Measurements from ENCODE around the gene TBC1D1.

DNA sequence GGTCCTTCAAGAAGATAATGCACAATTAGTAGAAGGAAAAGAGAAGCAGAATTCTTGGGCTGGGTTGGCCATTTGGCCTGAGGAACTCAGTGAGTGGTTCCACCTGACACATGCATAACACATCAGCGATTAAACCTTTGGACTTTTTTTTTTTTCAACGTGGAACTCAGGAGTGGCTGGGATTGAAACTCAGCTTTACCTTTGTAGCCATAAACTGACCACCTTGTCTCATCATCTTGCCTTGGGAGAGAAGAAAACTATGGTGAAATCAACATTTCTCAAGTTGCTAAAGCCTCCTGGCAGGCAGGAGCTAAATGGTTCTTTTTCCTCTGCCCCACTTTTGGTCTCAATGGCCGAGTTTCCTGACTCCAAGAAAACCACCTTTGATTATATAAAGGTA lies 85.6 kb downstream of the TBC1D1 start:
- TF ChIP-seq, protein P1, sequence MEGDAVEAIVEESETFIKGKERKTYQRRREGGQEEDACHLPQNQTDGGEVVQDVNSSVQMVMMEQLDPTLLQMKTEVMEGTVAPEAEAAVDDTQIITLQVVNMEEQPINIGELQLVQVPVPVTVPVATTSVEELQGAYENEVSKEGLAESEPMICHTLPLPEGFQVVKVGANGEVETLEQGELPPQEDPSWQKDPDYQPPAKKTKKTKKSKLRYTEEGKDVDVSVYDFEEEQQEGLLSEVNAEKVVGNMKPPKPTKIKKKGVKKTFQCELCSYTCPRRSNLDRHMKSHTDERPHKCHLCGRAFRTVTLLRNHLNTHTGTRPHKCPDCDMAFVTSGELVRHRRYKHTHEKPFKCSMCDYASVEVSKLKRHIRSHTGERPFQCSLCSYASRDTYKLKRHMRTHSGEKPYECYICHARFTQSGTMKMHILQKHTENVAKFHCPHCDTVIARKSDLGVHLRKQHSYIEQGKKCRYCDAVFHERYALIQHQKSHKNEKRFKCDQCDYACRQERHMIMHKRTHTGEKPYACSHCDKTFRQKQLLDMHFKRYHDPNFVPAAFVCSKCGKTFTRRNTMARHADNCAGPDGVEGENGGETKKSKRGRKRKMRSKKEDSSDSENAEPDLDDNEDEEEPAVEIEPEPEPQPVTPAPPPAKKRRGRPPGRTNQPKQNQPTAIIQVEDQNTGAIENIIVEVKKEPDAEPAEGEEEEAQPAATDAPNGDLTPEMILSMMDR (IDR thresholded peaks at IDR 0.05) = no peak
- TF ChIP-seq POLR2A (IDR thresholded peaks at IDR 0.05) = peak in 1 of 2 donors; percentile 24
